Melanocyte of skin (primary cell): ENCODE measurements around the gene OR1I1. TPM values are rescaled to one million over a fixed set of nuclear protein-coding genes. Genes with fewer than 3 reads are reported as not detected.

ENCODE experiments used
- total RNA-seq, 2 donors: library from RNA; depleted of rRNA; stranded (reverse); fragments of >200 nt; gene quantifications; 2 replicates each; pipeline ENCODE4 v1.2.3, GENCODE V29; 2012

OR1I1 gene, protein sequence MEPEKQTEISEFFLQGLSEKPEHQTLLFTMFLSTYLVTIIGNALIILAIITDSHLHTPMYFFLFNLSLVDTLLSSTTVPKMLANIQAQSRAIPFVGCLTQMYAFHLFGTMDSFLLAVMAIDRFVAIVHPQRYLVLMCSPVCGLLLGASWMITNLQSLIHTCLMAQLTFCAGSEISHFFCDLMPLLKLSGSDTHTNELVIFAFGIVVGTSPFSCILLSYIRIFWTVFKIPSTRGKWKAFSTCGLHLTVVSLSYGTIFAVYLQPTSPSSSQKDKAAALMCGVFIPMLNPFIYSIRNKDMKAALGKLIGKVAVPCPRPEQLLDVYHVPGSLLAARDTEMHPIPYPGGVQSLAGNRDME
- not detected for total RNA-seq

DNA sequence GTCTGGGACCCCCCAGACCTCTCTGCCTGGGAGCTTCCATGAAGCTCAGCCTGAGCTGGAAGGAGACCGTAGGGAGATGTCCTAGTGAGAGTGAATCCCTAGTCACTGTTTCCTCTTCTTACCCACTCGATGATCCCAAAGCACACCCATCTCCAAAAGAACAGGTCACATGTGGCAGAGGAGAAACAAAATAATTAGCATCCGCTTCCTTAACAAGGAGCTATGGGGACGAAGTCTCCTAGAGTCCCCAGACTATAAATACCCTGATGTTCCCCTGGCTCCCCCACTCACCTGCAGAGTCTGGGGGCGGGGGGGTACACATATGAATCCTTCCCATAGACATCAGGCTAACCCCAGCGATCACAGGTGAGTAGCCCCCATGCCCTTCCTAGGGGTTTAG, at the start of gene OR1I1:
TSS of gene OR1I1 (plus strand) at position 301 of the 400 bp plus-strand sequence. CDS start 4,855 bp downstream, outside the sequence.

DNA sequence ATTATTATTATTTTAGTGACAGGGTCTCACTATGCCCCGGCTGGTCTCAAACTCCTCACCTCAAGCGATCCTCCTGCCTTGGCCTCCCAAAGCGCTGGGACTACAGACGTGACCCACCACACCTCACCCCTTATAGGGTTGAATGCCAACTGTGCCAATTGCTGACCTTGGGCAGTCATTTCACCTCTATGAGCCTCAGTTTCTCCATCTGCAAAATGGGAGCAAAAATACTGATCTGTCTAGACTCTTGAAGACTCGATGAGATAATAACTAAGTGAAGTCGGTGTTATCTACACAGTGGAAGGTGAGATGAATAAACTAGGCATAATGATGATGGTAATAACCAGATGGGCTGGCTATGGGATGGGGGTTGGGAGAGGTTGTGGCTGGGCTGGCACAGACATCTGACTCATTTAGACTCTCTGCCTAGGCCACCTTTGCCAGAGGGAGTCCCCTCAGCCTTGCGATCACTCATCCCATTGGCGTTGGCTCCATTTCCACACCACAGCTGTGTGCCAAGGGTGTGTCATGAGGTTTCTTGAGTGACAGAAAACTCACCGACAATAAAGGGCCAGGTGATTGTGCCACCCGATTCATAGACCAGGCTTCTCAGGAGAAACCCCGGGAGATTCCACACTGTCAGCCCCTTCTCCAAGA, 33.0 kb upstream of the OR1I1 start, which contains the start of gene CASP14:
TSS of gene CASP14 (plus strand) at position 596 of the 657 bp plus-strand sequence. CDS start 2,772 bp downstream, outside the sequence.

DNA sequence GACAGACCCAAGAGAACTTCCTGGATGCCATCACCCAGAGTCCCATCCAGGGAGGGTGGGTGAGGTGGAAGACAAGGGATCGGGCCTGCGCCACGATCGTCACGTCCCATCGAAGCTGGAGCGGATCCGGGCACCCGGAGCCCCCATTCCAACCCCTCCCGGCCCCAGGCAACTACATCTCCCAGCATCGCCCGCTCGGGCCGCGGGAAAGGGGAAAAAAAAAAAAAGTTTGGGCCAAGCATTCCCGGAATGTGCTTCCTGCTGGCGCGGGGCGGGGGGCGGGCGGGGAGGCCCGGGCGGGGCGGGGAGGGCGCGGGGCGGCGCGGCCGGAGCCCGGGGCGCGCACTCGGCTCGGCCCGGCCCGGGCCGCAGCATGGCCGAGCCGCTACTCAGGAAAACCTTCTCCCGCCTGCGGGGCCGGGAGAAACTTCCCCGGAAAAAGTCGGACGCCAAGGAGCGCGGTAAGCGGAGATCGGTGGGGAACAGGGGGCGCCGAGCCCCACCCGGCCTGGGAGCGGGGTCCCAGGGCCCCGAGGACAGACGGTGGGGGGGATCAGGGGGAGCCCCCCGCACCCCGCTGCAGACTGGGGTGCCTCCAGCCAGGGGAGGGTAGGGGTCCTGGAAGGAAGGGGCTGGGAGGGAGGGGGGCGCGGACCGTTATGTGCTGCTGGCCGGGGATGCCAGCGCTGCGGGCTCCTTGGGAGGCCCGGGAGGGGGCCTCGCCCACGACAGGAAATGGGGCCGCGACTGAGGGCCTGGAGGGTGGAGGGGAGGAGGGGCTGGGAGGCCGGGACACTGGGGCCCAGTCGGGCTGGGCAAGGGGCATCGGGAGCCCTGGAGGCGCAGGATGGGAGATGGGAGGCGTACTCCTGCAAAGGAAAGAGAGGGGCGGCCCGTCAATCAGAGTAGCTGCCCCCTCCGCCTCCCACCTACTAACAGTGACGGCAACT, 25.3 kb downstream of the OR1I1 start, which contains the start of gene SYDE1:
TSS of gene SYDE1 (plus strand) at position 341 of the 950 bp plus-strand sequence. CDS start at position 374, 33 bp downstream.

Other genes starting within 250 kb of the OR1I1 start
- 1 to 10 TPM in 1 of 2 donors, under 1 TPM in 1; 0.33 to 3.1 TPM for gene OR7A5, start 247.0 kb upstream of the OR1I1 start, total RNA-seq
- gene OR7C1, start 247.0 kb upstream of the OR1I1 start, total RNA-seq = 1 to 10 TPM in 1 of 2 donors, under 1 TPM in 1; under 0.01 to 1.7 TPM
- not detected for gene OR7A10, start 233.3 kb upstream of the OR1I1 start, total RNA-seq
- gene OR7A17, start 196.1 kb upstream of the OR1I1 start, total RNA-seq = not detected
- gene OR7C2, start 140.7 kb upstream of the OR1I1 start, total RNA-seq = not detected
- not detected for gene SLC1A6, start 102.3 kb upstream of the OR1I1 start, total RNA-seq
- gene CASP14, start 32.7 kb upstream of the OR1I1 start, total RNA-seq = not detected
- gene SYDE1, start 25.2 kb downstream of the OR1I1 start, total RNA-seq = 10 to 100 TPM; 39.6 to 45.8 TPM
- gene NOTCH3, start 118.8 kb downstream of the OR1I1 start, total RNA-seq = 1 to 10 TPM; 1.3 to 1.7 TPM
- under 1 TPM in 1 of 2 donors, not detected in 1; under 0.01 TPM for gene EPHX3, start 150.2 kb downstream of the OR1I1 start, total RNA-seq